Mesenchymal stem cell (in vitro differentiated cells and primary cell): ENCODE measurements around the gene SHISA5.
"Not testable (repeated sequence)": the region's sequence is repeated elsewhere in the genome, so short reads cannot be mapped to it uniquely, and the experiment has no call there.

Experiments
- DNase-seq: peaks from one replicate; pipeline ENCODE4 v3.0.0-alpha.2; 2013
- H2AFZ ChIP-seq: one replicate; pipeline ENCODE4 v1.6.1; 2013; ENCODE audit warnings: low read depth, mild to moderate bottlenecking, control low read depth, inconsistent platforms, low read length, moderate library complexity
- H2AK5ac ChIP-seq: 2 replicates; pipeline ENCODE4 v1.6.1; 2013; ENCODE audit warnings: low read length, moderate library complexity, mild to moderate bottlenecking, inconsistent platforms; ENCODE audit not compliant: severe bottlenecking
- H2BK120ac ChIP-seq: one replicate; pipeline ENCODE4 v1.6.1; 2013; ENCODE audit warnings: low read depth, mild to moderate bottlenecking, inconsistent platforms, low read length, moderate library complexity
- H2BK12ac ChIP-seq, 2 experiments: one replicate each; pipeline ENCODE4 v1.6.1; 2013; ENCODE audit warnings: inconsistent platforms in 2 of 2, low read length in 2 of 2, mild to moderate bottlenecking in 2 of 2, moderate library complexity in 2 of 2, control low read depth in 1 of 2
- H2BK15ac ChIP-seq: one replicate; pipeline ENCODE4 v1.6.1; 2013; ENCODE audit warnings: mild to moderate bottlenecking, low read depth, inconsistent platforms; ENCODE audit not compliant: poor library complexity, severe bottlenecking
- H2BK5ac ChIP-seq: 2 replicates; pipeline ENCODE4 v1.6.1; 2013; ENCODE audit warnings: low read depth, mild to moderate bottlenecking, low read length, control low read depth, inconsistent platforms; ENCODE audit not compliant: poor library complexity, severe bottlenecking
- H3K14ac ChIP-seq, 2 experiments: one replicate each; pipeline ENCODE4 v1.6.1; 2013; ENCODE audit warnings: inconsistent platforms in 2 of 2, low read length in 2 of 2, control low read depth in 1 of 2, mild to moderate bottlenecking in 1 of 2, moderate library complexity in 1 of 2
- H3K18ac ChIP-seq, 2 experiments: one replicate each; pipeline ENCODE4 v1.6.1; 2013; ENCODE audit warnings: inconsistent platforms in 2 of 2, low read length in 2 of 2, control low read depth in 1 of 2, low read depth in 1 of 2, mild to moderate bottlenecking in 1 of 2
- H3K23ac ChIP-seq, 2 experiments: one replicate each; pipeline ENCODE4 v1.6.1; 2013; ENCODE audit warnings: inconsistent platforms in 2 of 2, low read length in 2 of 2, mild to moderate bottlenecking in 2 of 2, moderate library complexity in 2 of 2, control low read depth in 1 of 2
- H3K27ac ChIP-seq: 2 replicates; pipeline ENCODE4 v1.5.1; 2013; ENCODE audit warnings: mild to moderate bottlenecking, moderate library complexity, low read length, control low read depth, inconsistent platforms; ENCODE audit not compliant: poor library complexity, severe bottlenecking
- H3K27me3 ChIP-seq, 2 experiments: 2 replicates each; pipeline versions ENCODE4 v1.6.1 to v1.7.0; 2013; ENCODE audit warnings: low read length in 2 of 2, mild to moderate bottlenecking in 2 of 2, moderate library complexity in 2 of 2, control low read depth in 1 of 2, inconsistent platforms in 1 of 2; ENCODE audit not compliant: control insufficient read depth in 1 of 2, insufficient read depth in 1 of 2
- H3K36me3 ChIP-seq, 2 experiments: 2 replicates each; pipeline versions ENCODE4 v1.6.1 to v1.7.0; 2013; ENCODE audit warnings: low read length in 2 of 2, control low read depth in 1 of 2, inconsistent platforms in 1 of 2, low read depth in 1 of 2, mild to moderate bottlenecking in 1 of 2; ENCODE audit not compliant: insufficient read depth in 2 of 2, control insufficient read depth in 1 of 2
- H3K4ac ChIP-seq, 2 experiments: one replicate each; pipeline ENCODE4 v1.6.1; 2013; ENCODE audit warnings: inconsistent platforms in 2 of 2, low read length in 2 of 2, mild to moderate bottlenecking in 2 of 2, moderate library complexity in 2 of 2, control low read depth in 1 of 2, low read depth in 1 of 2
- H3K4me1 ChIP-seq: 2 replicates; pipeline ENCODE4 v1.6.1; 2013; ENCODE audit warnings: low read depth, low read length, control low read depth; ENCODE audit not compliant: control insufficient read depth, insufficient read depth
- H3K4me2 ChIP-seq: 2 replicates; pipeline ENCODE4 v1.6.1; 2013; ENCODE audit warnings: low read length, mild to moderate bottlenecking, inconsistent platforms; ENCODE audit not compliant: poor library complexity, severe bottlenecking
- H3K4me3 ChIP-seq, 2 experiments: 2 replicates each; pipeline versions ENCODE4 v1.5.1 to v1.7.0; 2013; ENCODE audit warnings: low read length in 2 of 2, mild to moderate bottlenecking in 2 of 2, control low read depth in 1 of 2, low read depth in 1 of 2; ENCODE audit not compliant: insufficient read depth in 1 of 2
- H3K79me1 ChIP-seq: replicated peaks from 2 replicates; pipeline ENCODE4 v1.6.1; 2013; ENCODE audit warnings: mild to moderate bottlenecking, control low read depth, low read length, inconsistent platforms; ENCODE audit not compliant: poor library complexity, severe bottlenecking
- H3K9ac ChIP-seq: 2 replicates; pipeline ENCODE4 v1.7.0; 2013; ENCODE audit warnings: mild to moderate bottlenecking, low read length, moderate library complexity
- H3K9me3 ChIP-seq: 2 replicates; pipeline ENCODE4 v1.7.0; 2013; ENCODE audit warnings: mild to moderate bottlenecking, low read length; ENCODE audit not compliant: control insufficient read depth
- H4K8ac ChIP-seq: one replicate; pipeline ENCODE4 v1.6.1; 2013; ENCODE audit warnings: inconsistent platforms, mild to moderate bottlenecking, low read length, moderate library complexity
- H4K91ac ChIP-seq: one replicate; pipeline ENCODE4 v1.6.1; 2013; ENCODE audit warnings: mild to moderate bottlenecking, low read length, inconsistent platforms
- WGBS: methylation state at CpG from one replicate; pipeline ENCODE4 v1.1.7; 2013; ENCODE audit warnings: mixed read lengths; 5-methylcytosine and 5-hydroxymethylcytosine counted together

The SHISA5 gene

GRCh38 chr3:48461767-48462166 is 42.2 kb downstream of the SHISA5 start:
- not testable (repeated sequence) for H3K4me2 ChIP-seq, H2BK120ac ChIP-seq, H3K14ac ChIP-seq, H2BK15ac ChIP-seq, H3K79me1 ChIP-seq, H4K8ac ChIP-seq, H3K18ac ChIP-seq, DNase-seq, H2AFZ ChIP-seq, H3K27ac ChIP-seq, H2BK12ac ChIP-seq, H3K23ac ChIP-seq, H3K27me3 ChIP-seq, H3K9me3 ChIP-seq, H3K4me3 ChIP-seq, H2AK5ac ChIP-seq, H3K4ac ChIP-seq, H2BK5ac ChIP-seq, H4K91ac ChIP-seq, H3K9ac ChIP-seq
- H3K4me1 ChIP-seq = peaks cover 15% of the 10 kb centered on the region
- 100% methylated on average over 4 of the region's 7 CpGs for WGBS
- peaks cover 45 to 56% of the 10 kb centered on the region in 2 experiments for H3K36me3 ChIP-seq

GRCh38 chr3:48460517-48460902 is 43.5 kb downstream of the SHISA5 start:
- WGBS = 98% methylated on average over 3 of the region's 3 CpGs
- Histone ChIP-seq H3K27me3 (no peaks in the 10 kb centered on the region), H3K4me1 (peaks cover 3% of the 10 kb centered on the region), H3K23ac (no peak overlapping the region), H3K14ac (no peak overlapping the region), H3K36me3 (peaks cover 40 to 63% of the 10 kb centered on the region in 2 experiments), H3K9ac (no peak overlapping the region), H3K4me3 (no peak overlapping the region), H3K4ac (no peak overlapping the region), H2BK12ac (no peak overlapping the region), H3K79me1 (no peaks in the 10 kb centered on the region), H3K18ac (no peak overlapping the region), H4K91ac (no peak overlapping the region), H2AFZ (no peak overlapping the region), H3K27ac (no peak overlapping the region), H2AK5ac (no peak overlapping the region), H2BK15ac (no peak overlapping the region), H3K4me2 (no peak overlapping the region), H2BK120ac (no peak overlapping the region), H3K9me3 (no peaks in the 10 kb centered on the region), H2BK5ac (no peak overlapping the region), H4K8ac (no peak overlapping the region)
- no peak for DNase-seq

GRCh38 chr3:48459773-48460516 is 44.0 kb downstream of the SHISA5 start:
- Histone ChIP-seq H3K18ac (no peak overlapping the region), H3K36me3 (peaks cover 41 to 67% of the 10 kb centered on the region in 2 experiments)
- 90% methylated on average over 7 of the region's 7 CpGs for WGBS

GRCh38 chr3:48459331-48459730 is 44.6 kb downstream of the SHISA5 start:
- Histone ChIP-seq H3K9ac (no peak overlapping the region), H3K4me2 (no peak overlapping the region), H3K9me3 (no peaks in the 10 kb centered on the region), H3K14ac (no peak overlapping the region), H3K79me1 (no peaks in the 10 kb centered on the region), H3K18ac (no peak overlapping the region), H2AK5ac (no peak overlapping the region), H3K27ac (no peak overlapping the region), H4K8ac (no peak overlapping the region), H3K36me3 (peaks cover 35 to 65% of the 10 kb centered on the region in 2 experiments), H2BK12ac (no peak overlapping the region), H3K4me1 (no peaks in the 10 kb centered on the region), H2AFZ (no peak overlapping the region), H2BK5ac (no peak overlapping the region), H3K23ac (no peak overlapping the region), H3K4me3 (no peak overlapping the region), H2BK120ac (no peak overlapping the region), H3K4ac (no peak overlapping the region), H3K27me3 (no peaks in the 10 kb centered on the region), H4K91ac (no peak overlapping the region), H2BK15ac (no peak overlapping the region)
- no peak for DNase-seq
- WGBS = 97% methylated on average over 3 of the region's 3 CpGs

More at GRCh38 chr3:48459773-48460516, 44.0 kb downstream of the SHISA5 start:
- Histone ChIP-seq H2AK5ac (no peak overlapping the region), H3K9ac (no peak overlapping the region), H3K9me3 (no peaks in the 10 kb centered on the region), H3K14ac (no peak overlapping the region), H3K27me3 (no peaks in the 10 kb centered on the region), H4K91ac (no peak overlapping the region), H3K4ac (no peak overlapping the region), H3K27ac (no peak overlapping the region), H2BK5ac (no peak overlapping the region), H4K8ac (no peak overlapping the region), H2BK120ac (no peak overlapping the region), H3K4me1 (no peaks in the 10 kb centered on the region), H2AFZ (no peak overlapping the region), H3K23ac (no peak overlapping the region), H2BK12ac (no peak overlapping the region), H3K4me2 (no peak overlapping the region), H3K79me1 (no peaks in the 10 kb centered on the region), H3K4me3 (no peak overlapping the region), H2BK15ac (no peak overlapping the region)
- no peak for DNase-seq
